ENCODE results near the gene SLC39A1. TPM values are rescaled to one million over a fixed set of nuclear protein-coding genes. Genes with fewer than 3 reads are reported as not detected.
"Not testable (repeated sequence)": the region's sequence is repeated elsewhere in the genome, so short reads cannot be mapped to it uniquely, and the experiment has no call there.

SLC39A1 gene
- total RNA-seq, 2 donors from 2014 or later: 109 to 117 TPM

- no peaks in the 10 kb centered on the region for H3K4me1 Mint-ChIP-seq
- H3K4me3 Mint-ChIP-seq: no peak overlapping the region
- H3K27me3 Mint-ChIP-seq: no peaks in the 10 kb centered on the region
- no peaks in the 10 kb centered on the region for H3K9me3 Mint-ChIP-seq
- no peak for ATAC-seq (replicated peaks)
- H3K36me3 Mint-ChIP-seq (ENCODE audit: low read depth): no peaks in the 10 kb centered on the region
- H3K27ac Mint-ChIP-seq: no peak overlapping the region
Observed at GRCh38 chr1:153984123-153984894, 21.0 kb upstream of the SLC39A1 start.

DNA sequence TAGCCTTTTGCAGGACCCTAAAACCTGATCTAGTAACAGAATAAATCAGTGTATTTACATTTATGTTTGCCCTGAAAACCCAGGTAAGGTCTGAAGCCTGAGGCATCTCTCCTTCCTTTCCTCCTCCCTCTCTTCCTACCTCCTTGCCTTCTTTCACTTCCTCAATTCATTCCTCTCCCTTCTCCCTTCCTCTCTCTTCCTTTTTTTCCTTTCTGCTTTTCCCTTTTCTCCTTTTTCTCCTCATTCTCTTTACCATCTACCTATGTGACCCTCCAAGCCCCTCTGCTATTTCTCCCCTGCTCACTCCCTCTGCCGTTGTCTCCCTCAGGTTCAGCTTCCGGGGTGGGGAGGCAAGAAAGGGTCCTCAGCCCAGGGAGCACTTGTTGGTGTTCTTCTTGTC, 18.4 kb upstream of the SLC39A1 start:
- ATAC-seq (replicated peaks); H3K4me3 Mint-ChIP-seq; H3K27ac Mint-ChIP-seq; H3K27me3 Mint-ChIP-seq; H3K36me3 Mint-ChIP-seq (ENCODE audit: low read depth); H3K4me1 Mint-ChIP-seq; H3K9me3 Mint-ChIP-seq: not testable (repeated sequence)

- not testable (repeated sequence) for ATAC-seq (replicated peaks); H3K27me3 Mint-ChIP-seq; H3K9me3 Mint-ChIP-seq
- H3K4me3 Mint-ChIP-seq: peak overlapping the region; percentile 98
- H3K27ac Mint-ChIP-seq: peak overlapping the region; percentile 94
- H3K4me1 Mint-ChIP-seq: peaks cover 13% of the 10 kb centered on the region
- peaks cover 36% of the 10 kb centered on the region for H3K36me3 Mint-ChIP-seq (ENCODE audit: low read depth)
Observed at GRCh38 chr1:153979091-153979490, 15.8 kb upstream of the SLC39A1 start.

DNA sequence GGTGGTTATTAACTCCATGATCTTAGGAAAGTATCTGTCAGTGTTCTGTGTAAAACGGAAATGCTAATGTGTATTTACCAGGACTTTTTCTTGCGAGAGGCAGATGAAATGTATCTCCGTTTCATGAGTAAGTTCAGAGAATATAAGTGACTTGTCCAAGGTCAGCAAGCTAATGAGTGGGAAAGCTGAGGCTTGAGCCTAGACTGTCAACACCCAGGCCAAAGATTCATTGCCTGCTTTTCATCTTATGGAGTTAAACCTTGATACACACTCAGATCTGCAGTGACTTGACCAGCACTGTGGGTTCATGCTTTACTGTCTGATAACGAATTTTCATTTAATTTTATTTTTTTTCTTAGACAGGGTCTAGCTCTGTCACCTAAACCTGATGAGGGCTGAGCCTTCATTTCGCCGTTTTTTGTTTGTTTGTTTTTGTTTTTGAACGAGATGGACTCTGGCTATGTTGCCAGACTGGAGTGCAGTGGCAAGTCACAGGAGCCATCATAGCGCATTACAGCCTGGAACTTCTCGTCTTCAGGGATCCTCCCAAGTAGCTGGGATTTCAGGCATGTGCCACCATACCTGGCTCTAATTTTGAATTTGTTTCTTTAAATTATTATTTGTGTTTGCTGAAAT, 15.1 kb upstream of the SLC39A1 start:
- H3K27ac Mint-ChIP-seq: peak overlapping the region; percentile 94
- ATAC-seq (replicated peaks): peak; percentile 5
- H3K4me1 Mint-ChIP-seq: peaks cover 13% of the 10 kb centered on the region
- H3K4me3 Mint-ChIP-seq: peak overlapping the region; percentile 98
- H3K27me3 Mint-ChIP-seq: no peaks in the 10 kb centered on the region
- H3K36me3 Mint-ChIP-seq (ENCODE audit: low read depth): peaks cover 43% of the 10 kb centered on the region
- no peaks in the 10 kb centered on the region for H3K9me3 Mint-ChIP-seq

- H3K36me3 Mint-ChIP-seq (ENCODE audit: low read depth): peaks cover 48% of the 10 kb centered on the region
- peak; percentile 94 for ATAC-seq (replicated peaks)
- no peaks in the 10 kb centered on the region for H3K9me3 Mint-ChIP-seq
- H3K27me3 Mint-ChIP-seq: no peaks in the 10 kb centered on the region
- H3K27ac Mint-ChIP-seq: peak within 1 kb of the TSS; percentile 94
- H3K4me1 Mint-ChIP-seq: peaks cover 13% of the 10 kb centered on the region
- peak within 1 kb of the TSS; percentile 98 for H3K4me3 Mint-ChIP-seq
Observed at GRCh38 chr1:153977250-153978240, 14.2 kb upstream of the SLC39A1 start, which contains the start of gene JTB. TSS of gene JTB (minus strand) at chr1:153977674. CDS start at chr1:153977252, 422 bp downstream.

GRCh38 chr1:153976819-153977249, 13.5 kb upstream of the SLC39A1 start:
- Mint-ChIP-seq H3K27me3 (no peaks in the 10 kb centered on the region), H3K4me1 (peaks cover 13% of the 10 kb centered on the region), H3K9me3 (no peaks in the 10 kb centered on the region), H3K4me3 (peak overlapping the region; percentile 98), H3K27ac (peak overlapping the region; percentile 94), H3K36me3 (ENCODE audit: low read depth) (peaks cover 48% of the 10 kb centered on the region)
- ATAC-seq (replicated peaks): peak; percentile 8

- peaks cover 12% of the 10 kb centered on the region for H3K4me1 Mint-ChIP-seq
- ATAC-seq (replicated peaks): no peak
- H3K36me3 Mint-ChIP-seq (ENCODE audit: low read depth): peaks cover 48% of the 10 kb centered on the region
- H3K27ac Mint-ChIP-seq: peak overlapping the region; percentile 52
- H3K9me3 Mint-ChIP-seq: no peaks in the 10 kb centered on the region
- no peak overlapping the region for H3K4me3 Mint-ChIP-seq
- no peaks in the 10 kb centered on the region for H3K27me3 Mint-ChIP-seq
Observed at GRCh38 chr1:153973525-153973924, 10.2 kb upstream of the SLC39A1 start.

- Mint-ChIP-seq H3K27me3 (no peaks in the 10 kb centered on the region), H3K36me3 (ENCODE audit: low read depth) (peaks cover 48% of the 10 kb centered on the region), H3K9me3 (no peaks in the 10 kb centered on the region), H3K27ac (peak overlapping the region; percentile 52), H3K4me1 (peaks cover 12% of the 10 kb centered on the region), H3K4me3 (no peak overlapping the region)
- no peak for ATAC-seq (replicated peaks)
Observed at GRCh38 chr1:153973071-153973470, 9.7 kb upstream of the SLC39A1 start.

GRCh38 chr1:153970346-153970745, 7.0 kb upstream of the SLC39A1 start:
- H3K9me3 Mint-ChIP-seq: no peaks in the 10 kb centered on the region
- H3K4me3 Mint-ChIP-seq: no peak overlapping the region
- peaks cover 24% of the 10 kb centered on the region for H3K4me1 Mint-ChIP-seq
- ATAC-seq (replicated peaks): no peak
- H3K36me3 Mint-ChIP-seq (ENCODE audit: low read depth): peaks cover 38% of the 10 kb centered on the region
- H3K27ac Mint-ChIP-seq: no peak overlapping the region
- no peaks in the 10 kb centered on the region for H3K27me3 Mint-ChIP-seq

- H3K27ac Mint-ChIP-seq: no peak overlapping the region
- peak overlapping the region; percentile 99 for H3K4me3 Mint-ChIP-seq
- no peaks in the 10 kb centered on the region for H3K27me3 Mint-ChIP-seq
- peaks cover 24% of the 10 kb centered on the region for H3K4me1 Mint-ChIP-seq
- H3K36me3 Mint-ChIP-seq (ENCODE audit: low read depth): peaks cover 24% of the 10 kb centered on the region
- no peaks in the 10 kb centered on the region for H3K9me3 Mint-ChIP-seq
- ATAC-seq (replicated peaks): no peak
Observed at GRCh38 chr1:153968972-153969371, 5.6 kb upstream of the SLC39A1 start.

GRCh38 chr1:153968408-153968807, 5.1 kb upstream of the SLC39A1 start:
- Mint-ChIP-seq H3K27me3 (no peaks in the 10 kb centered on the region), H3K4me3 (peak overlapping the region; percentile 99), H3K27ac (peak overlapping the region; percentile 94), H3K36me3 (ENCODE audit: low read depth) (peaks cover 18% of the 10 kb centered on the region), H3K9me3 (no peaks in the 10 kb centered on the region), H3K4me1 (peaks cover 24% of the 10 kb centered on the region)
- no peak for ATAC-seq (replicated peaks)

- peaks cover 15% of the 10 kb centered on the region for H3K36me3 Mint-ChIP-seq (ENCODE audit: low read depth)
- peaks cover 24% of the 10 kb centered on the region for H3K4me1 Mint-ChIP-seq
- H3K9me3 Mint-ChIP-seq: no peaks in the 10 kb centered on the region
- peak overlapping the region; percentile 99 for H3K4me3 Mint-ChIP-seq
- ATAC-seq (replicated peaks): no peak
- peak overlapping the region; percentile 94 for H3K27ac Mint-ChIP-seq
- no peaks in the 10 kb centered on the region for H3K27me3 Mint-ChIP-seq
Observed at GRCh38 chr1:153968000-153968363, 4.6 kb upstream of the SLC39A1 start.

DNA sequence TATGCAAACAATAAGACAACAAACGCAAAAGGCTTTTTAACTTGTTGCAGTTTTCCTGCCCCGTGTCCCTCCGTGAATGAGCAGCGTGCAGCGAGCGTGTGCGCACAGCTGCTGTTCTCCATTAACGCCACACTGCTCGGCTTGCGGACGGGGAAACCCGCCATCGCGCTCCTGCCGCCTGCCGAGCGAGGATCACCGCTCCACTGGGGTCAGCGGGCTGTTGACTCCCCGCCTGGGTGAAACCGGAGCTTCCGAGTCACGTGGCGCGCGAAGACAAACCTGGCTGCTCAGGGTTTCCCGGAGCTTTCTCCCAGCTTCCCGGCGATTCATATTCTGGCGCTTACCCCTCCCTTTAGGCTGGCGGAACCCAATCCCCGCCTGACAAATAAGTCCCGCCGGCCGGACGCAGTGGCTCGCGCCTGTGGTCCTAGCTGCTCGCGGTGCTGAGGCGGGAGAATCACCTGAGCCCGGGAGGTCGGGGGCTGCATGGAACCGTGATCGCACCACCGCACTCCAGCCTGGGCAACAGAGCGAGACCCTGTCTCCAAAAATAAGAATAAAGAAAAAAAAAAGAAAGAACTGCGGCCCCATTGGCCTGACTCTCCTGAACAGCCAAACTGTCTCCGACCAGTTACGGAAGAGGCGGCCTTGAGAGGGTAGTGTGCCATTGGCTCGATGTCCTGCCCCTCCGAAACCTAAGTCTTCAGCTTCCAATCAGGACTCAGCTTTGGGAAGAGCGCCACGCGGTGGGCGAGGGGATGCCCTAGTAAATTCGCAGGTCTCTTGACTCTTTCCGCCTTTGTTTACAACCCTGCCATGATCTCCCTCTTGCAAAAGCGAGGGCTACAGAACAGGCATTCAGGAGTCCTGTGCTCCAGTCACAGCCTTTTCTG, 4.0 kb upstream of the SLC39A1 start, which contains the start of gene CREB3L4:
TSS of gene CREB3L4 (plus strand) at position 796 of the 893 bp plus-strand sequence. CDS start 624 bp downstream, outside the sequence.
- H3K4me1 Mint-ChIP-seq: peaks cover 27% of the 10 kb centered on the region
- peak; percentile 77 for ATAC-seq (replicated peaks)
- peaks cover 21% of the 10 kb centered on the region for H3K36me3 Mint-ChIP-seq (ENCODE audit: low read depth)
- peak within 1 kb of the TSS; percentile 99 for H3K4me3 Mint-ChIP-seq
- H3K27ac Mint-ChIP-seq: peak within 1 kb of the TSS; percentile 94
- no peaks in the 10 kb centered on the region for H3K9me3 Mint-ChIP-seq
- no peaks in the 10 kb centered on the region for H3K27me3 Mint-ChIP-seq

All from activated T-helper 17 cell treated with anti-CD3 and anti-CD28 coated beads, Interleukin-2, amount 50 U/mL, for 72 hours (primary cell).